Uterus (tissue), 4 donors: Measurements from ENCODE around the gene CYTH2. TPM values are rescaled to one million over a fixed set of nuclear protein-coding genes. Genes with fewer than 3 reads are reported as not detected.
A peak's percentile ranks its signal among the peaks of the same experiment; 100 is the strongest.

Experiments used
- DNase-seq, 2 donors: peaks; one replicate each; pipeline ENCODE4 v3.0.0-alpha.2; 2019 to 2020
- H3K27ac ChIP-seq, 2 donors: fragments of 200-600 bp; sonication (generic); 1 replicate in 1 of 2; 2 replicates in 1 of 2; pipeline ENCODE4 v1.5.1; 2016 to 2018
- H3K27me3 ChIP-seq, 2 donors: fragments of 200-600 bp; sonication (generic); one replicate each; pipeline ENCODE4 v1.5.1; 2018 to 2019; ENCODE audit warnings: control low read depth in 1 of 2
- H3K36me3 ChIP-seq, 2 donors: fragments of 200-600 bp; sonication (generic); one replicate each; pipeline ENCODE4 v1.5.1; 2019; ENCODE audit warnings: control low read depth in 1 of 2
- H3K4me1 ChIP-seq, 2 donors: fragments of 200-600 bp; sonication (generic); one replicate each; pipeline ENCODE4 v1.5.1; 2018 to 2019; ENCODE audit warnings: control low read depth in 1 of 2
- H3K4me3 ChIP-seq, 2 donors: fragments of 200-600 bp; sonication (generic); 1 replicate in 1 of 2; 2 replicates in 1 of 2; pipeline ENCODE4 v1.5.1; 2018 to 2019; ENCODE audit warnings: mild to moderate bottlenecking in 1 of 2
- H3K9me3 ChIP-seq, 2 donors: fragments of 200-600 bp; sonication (generic); one replicate each; pipeline ENCODE4 v1.5.1; 2019; ENCODE audit warnings: control low read depth in 1 of 2
- CTCF ChIP-seq, 4 experiments: fragments of 200-600 bp in 2 of 4; fragments of 450-650 bp in 2 of 4; sonication (generic) in 2 of 4; IDR thresholded peaks; one replicate each; pipeline ENCODE4 v1.5.1; 2016 to 2019; ENCODE audit warnings: antibody characterized with exemption in 4 of 4, mild to moderate bottlenecking in 2 of 4, moderate library complexity in 1 of 4
- POLR2A ChIP-seq, 2 donors: fragments of 450-650 bp; IDR thresholded peaks; one replicate each; pipeline ENCODE4 v1.6.1; 2016; ENCODE audit warnings: antibody characterized with exemption in 2 of 2, mild to moderate bottlenecking in 1 of 2, moderate library complexity in 1 of 2
- intact Hi-C: fragments of 100-400 bp; cut with DNase I; formaldehyde crosslinking; loops from one replicate; pipeline ENCODE4 v1.15.1; 2023; ENCODE audit warnings: low total_unique reads
- total RNA-seq, 4 donors: library from RNA; depleted of rRNA in 3 of 4; stranded (reverse); fragments of >200 nt in 3 of 4; gene quantifications; one replicate each; pipeline versions ENCODE4 v1.1.0 to v1.2.4, GENCODE V29; 2014 to 2023
- donor health status: DM: yes; HTN: yes; CAD: no.

The CYTH2 gene
- total RNA-seq, 4 donors from 2014 or later: 7.2 to 70.3 (median 36.5) TPM

DNA sequence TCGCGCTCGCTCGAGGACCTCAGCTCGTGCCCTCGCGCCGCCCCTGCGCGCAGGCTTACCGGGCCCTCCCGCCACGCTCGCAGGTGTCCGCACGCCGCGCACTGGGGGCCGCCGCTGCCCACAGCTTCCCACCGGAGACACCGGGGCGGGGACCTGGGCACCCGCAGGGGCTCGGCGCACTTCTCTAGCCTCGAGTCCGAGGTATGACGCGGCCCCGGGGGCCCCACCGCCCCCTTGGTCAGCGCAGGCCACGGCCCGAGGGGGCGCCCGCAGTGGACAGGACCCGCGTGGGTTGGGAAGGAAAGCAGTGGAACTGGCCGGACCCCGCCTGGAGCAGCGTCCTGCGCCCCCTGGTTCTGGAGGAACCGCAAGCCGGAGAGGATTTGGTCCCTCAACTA, 25.4 kb upstream of the CYTH2 start:
- Histone ChIP-seq H3K4me1 (no peaks in the 10 kb centered on the region), H3K27me3 (peaks cover 0 to 2% of the 10 kb centered on the region in 2 donors), H3K36me3 (no peaks in the 10 kb centered on the region), H3K9me3 (no peaks in the 10 kb centered on the region), H3K27ac (no peak overlapping the region), H3K4me3 (peak overlapping the region in 1 of 2 donors; percentile 87)
- intact Hi-C loops: loop anchor here (10.0 kb wide), 1 partner anchor 49 kb away; the partner anchor contains the start of genes GRIN2D and KDELR1
- TF ChIP-seq CTCF (IDR thresholded peaks at IDR 0.05): no peak
- TF ChIP-seq POLR2A (IDR thresholded peaks at IDR 0.05): no peak
- no peak for DNase-seq

DNA sequence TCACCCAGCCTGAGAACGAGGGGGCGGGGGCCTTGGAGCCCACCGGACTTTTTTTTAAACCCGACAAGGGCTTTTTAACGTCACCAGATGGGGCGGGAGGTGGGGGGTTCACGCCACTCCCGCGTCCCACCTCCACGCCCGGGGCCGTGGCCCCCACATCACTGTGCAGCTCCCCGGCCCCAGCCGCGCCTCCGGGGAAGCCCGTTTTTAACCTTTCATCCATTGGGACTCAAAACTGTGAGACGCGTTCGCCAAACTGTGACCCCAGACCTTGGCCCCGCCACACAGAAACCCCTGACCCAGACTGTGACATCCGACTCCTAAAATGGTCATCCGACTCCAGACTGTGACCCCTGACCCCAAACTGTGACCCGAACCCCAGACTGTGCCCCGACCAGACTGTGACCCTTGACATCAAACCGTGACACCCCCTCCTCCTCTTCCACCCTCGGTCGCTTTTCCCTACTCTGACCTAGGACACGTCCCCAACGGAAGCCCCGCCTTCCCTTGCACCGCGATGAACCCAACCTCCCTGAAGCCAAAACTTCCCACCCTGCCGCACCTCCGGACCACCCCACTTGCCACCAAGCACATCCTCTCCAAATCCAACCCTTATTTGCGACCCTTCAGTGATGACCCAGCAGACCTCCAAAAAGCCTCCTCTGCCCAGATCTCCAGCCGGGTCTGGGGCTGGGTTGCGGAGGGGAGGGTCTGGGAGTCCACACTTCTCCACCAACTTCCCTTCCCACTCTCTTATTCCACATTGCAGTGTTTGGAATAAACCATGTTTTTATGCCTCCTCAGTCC, 24.8 kb upstream of the CYTH2 start:
- Histone ChIP-seq H3K4me3 (peak overlapping the region in 1 of 2 donors; percentile 87), H3K36me3 (no peaks in the 10 kb centered on the region), H3K27me3 (peaks cover 0 to 2% of the 10 kb centered on the region in 2 donors), H3K4me1 (no peaks in the 10 kb centered on the region), H3K9me3 (no peaks in the 10 kb centered on the region), H3K27ac (peak overlapping the region; percentile 87 to 91)
- no peak for TF ChIP-seq CTCF (IDR thresholded peaks at IDR 0.05)
- no peak for TF ChIP-seq POLR2A (IDR thresholded peaks at IDR 0.05)
- peak in 1 of 2 donors; percentile 37 for DNase-seq
- intact Hi-C loops: loop anchor here (10.0 kb wide), 1 partner anchor 50 kb away; the partner anchor contains the start of genes GRIN2D and KDELR1

GRCh38 chr19:48444936-48445200, 24.3 kb upstream of the CYTH2 start:
- no peaks in the 10 kb centered on the region for H3K36me3 ChIP-seq
- no peak for TF ChIP-seq CTCF (IDR thresholded peaks at IDR 0.05)
- peaks cover 0 to 2% of the 10 kb centered on the region in 2 donors for H3K27me3 ChIP-seq
- peak overlapping the region in 1 of 2 donors; percentile 87 for H3K4me3 ChIP-seq
- peak overlapping the region; percentile 87 to 91 for H3K27ac ChIP-seq
- H3K9me3 ChIP-seq: no peaks in the 10 kb centered on the region
- no peaks in the 10 kb centered on the region for H3K4me1 ChIP-seq
- DNase-seq: no peak
- intact Hi-C loops: loop anchor here (10.0 kb wide), 1 partner anchor 50 kb away; the partner anchor contains the start of genes GRIN2D and KDELR1

GRCh38 chr19:48445256-48445605, 23.9 kb upstream of the CYTH2 start:
- H3K27me3 ChIP-seq: peaks cover 0 to 2% of the 10 kb centered on the region in 2 donors
- H3K4me1 ChIP-seq: no peaks in the 10 kb centered on the region
- peak in 1 of 2 donors; percentile 64 for DNase-seq
- TF ChIP-seq CTCF (IDR thresholded peaks at IDR 0.05): peak; percentile 40 to 79 (median 59)
- TF ChIP-seq POLR2A (IDR thresholded peaks at IDR 0.05): no peak
- peak overlapping the region; percentile 87 to 91 for H3K27ac ChIP-seq
- intact Hi-C loops: loop anchor here (10.0 kb wide), 1 partner anchor 50 kb away; the partner anchor contains the start of genes GRIN2D and KDELR1
- H3K4me3 ChIP-seq: peak overlapping the region; percentile 87 to 96
- no peaks in the 10 kb centered on the region for H3K9me3 ChIP-seq
- no peaks in the 10 kb centered on the region for H3K36me3 ChIP-seq
